T-helper 1 cell (primary cell): ENCODE data around the gene JUNB.

Source experiments
- DNase-seq, 5 donors: peaks; one replicate each; pipeline ENCODE4 v3.0.0-alpha.2; 2012 to 2020
- total RNA-seq, 4 donors: gene quantifications; one replicate each; lab custom pipeline; 2026; lab: John Stamatoyannopoulos, UW

Gene JUNB
- 2,190 to 5,197 (median 2,602) reads per million in 4 donors for total RNA-seq

DNA sequence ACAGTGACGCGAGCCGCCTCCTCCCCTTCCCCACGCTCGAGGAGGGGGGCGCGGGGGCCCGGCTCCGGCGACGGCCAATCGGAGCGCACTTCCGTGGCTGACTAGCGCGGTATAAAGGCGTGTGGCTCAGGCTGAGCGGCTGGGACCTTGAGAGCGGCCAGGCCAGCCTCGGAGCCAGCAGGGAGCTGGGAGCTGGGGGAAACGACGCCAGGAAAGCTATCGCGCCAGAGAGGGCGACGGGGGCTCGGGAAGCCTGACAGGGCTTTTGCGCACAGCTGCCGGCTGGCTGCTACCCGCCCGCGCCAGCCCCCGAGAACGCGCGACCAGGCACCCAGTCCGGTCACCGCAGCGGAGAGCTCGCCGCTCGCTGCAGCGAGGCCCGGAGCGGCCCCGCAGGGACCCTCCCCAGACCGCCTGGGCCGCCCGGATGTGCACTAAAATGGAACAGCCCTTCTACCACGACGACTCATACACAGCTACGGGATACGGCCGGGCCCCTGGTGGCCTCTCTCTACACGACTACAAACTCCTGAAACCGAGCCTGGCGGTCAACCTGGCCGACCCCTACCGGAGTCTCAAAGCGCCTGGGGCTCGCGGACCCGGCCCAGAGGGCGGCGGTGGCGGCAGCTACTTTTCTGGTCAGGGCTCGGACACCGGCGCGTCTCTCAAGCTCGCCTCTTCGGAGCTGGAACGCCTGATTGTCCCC is at the start of gene JUNB:
TSS of gene JUNB (plus strand) at position 142 of the 706 bp plus-strand sequence. CDS start at position 428, 286 bp downstream.
- DNase-seq: peak; percentile 93 to 98 (median 95)

DNA sequence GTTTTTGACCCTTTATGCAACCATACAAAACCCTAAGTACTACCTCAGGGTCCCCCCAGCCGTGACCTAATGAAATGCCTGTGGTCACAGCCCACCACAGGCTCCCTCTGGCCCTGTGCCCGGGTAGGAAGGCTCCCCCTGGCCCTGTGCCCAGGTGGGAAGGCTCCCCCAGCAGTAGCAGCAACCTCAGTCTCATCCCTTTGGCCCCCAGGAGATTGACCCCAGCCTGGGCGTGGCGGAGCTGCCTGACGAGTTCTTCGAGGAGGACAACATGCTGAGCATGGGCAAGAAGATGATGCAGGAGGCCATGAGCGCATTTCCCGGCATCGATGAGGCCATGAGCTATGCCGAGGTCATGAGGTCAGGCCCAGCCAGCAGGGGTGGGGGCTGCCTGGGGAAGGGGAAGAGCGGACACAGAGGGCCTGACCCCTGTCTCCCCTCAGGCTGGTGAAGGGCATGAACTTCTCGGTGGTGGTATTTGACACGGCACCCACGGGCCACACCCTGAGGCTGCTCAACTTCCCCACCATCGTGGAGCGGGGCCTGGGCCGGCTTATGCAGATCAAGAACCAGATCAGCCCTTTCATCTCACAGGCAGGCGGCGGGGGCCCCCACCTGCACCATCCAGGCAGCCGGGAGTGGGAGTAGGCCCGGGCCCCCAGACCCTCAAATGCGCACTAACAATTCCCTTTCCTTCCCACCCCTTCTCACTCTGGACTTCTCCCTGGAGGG is 46.0 kb upstream of the JUNB start:
- no peak for DNase-seq

- no peak for DNase-seq
These were observed 42.8 kb upstream of the JUNB start for GRCh38 chr19:12748489-12748888.

- no peak for DNase-seq
These were observed 41.3 kb upstream of the JUNB start for GRCh38 chr19:12749938-12750521.

DNA sequence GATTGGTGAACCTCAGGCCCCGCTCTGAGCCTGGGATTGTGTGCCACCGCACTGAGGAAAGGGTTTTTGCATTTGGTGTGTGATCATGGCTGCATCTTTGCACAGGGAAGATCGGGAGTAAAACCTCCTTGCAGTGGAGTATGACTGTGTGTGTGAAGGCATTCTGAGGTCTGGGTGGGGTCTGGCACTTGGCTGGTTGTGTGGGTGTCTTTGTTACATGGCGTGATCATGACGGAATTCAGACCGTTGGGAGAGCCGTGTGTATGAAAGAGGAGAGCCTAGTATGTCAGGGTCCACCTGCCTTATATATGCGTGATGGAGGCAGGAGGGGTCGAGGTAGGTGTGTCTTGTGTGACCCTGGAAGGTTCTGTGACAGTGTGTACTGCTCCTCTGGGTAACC is 40.4 kb upstream of the JUNB start:
- no peak for DNase-seq

- DNase-seq: no peak
These were observed 39.7 kb upstream of the JUNB start, which contains the start of gene BEST2 for GRCh38 chr19:12751635-12752034. Gene BEST2 (plus strand): TSS chr19:12751791. CDS start chr19:12752593, 802 bp downstream.

DNA sequence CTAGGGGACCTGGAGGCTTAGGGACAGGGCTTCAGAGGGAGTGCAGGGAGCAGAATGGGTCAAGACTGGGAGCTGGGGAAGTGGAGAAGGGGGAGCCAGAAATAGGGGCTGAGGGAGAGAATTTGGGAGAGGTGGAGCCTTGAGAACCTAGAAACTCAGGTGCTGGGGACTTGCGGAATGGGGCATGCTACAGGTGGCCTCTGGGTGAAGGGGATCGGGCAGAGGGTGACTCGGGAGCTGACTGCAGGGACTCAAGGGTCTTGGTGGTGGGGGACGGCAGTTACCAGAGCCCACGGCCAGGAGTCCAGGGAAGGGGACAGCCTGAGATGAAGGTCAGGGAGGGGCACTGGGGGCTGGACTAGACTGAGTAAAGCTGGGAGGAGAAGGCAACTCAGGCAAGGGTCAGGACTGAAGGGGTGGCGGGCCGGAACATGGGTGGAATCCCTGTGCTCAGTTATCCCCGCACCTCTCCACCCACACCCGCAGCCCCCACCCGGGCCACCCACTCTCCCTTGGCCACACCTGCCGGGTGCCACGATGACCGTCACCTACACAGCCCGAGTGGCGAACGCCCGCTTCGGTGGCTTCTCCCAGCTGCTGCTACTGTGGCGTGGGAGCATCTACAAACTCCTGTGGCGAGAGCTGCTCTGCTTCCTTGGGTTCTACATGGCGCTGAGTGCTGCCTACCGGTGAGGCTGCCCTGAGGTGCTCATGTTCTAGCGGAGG is 39.1 kb upstream of the JUNB start:
- no peak for DNase-seq

DNA sequence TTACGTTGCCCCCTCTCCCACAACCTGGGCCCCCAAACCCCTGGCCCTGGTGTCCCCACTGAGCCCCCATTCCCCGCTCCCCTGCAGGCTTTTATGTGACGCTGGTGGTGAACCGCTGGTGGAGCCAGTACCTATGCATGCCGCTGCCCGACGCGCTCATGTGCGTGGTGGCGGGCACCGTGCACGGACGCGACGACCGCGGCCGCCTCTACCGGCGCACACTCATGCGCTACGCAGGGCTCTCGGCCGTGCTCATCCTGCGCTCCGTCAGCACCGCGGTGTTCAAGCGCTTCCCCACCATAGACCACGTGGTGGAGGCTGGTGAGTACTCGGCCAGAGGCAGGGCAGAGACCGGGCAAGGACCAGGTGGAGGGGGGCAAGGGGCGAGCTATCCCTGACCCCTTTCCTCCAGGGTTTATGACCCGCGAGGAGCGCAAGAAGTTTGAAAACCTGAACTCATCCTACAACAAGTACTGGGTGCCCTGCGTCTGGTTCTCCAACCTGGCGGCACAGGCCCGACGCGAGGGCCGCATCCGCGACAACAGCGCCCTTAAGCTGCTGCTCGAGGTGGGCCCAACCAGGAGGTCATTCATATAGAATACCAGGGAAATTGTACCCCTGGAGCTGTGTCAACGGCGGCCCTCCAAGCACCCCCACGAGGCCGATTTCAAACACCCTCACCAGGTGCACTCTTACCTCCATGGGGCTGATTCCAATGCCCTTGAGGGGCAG is 36.7 kb upstream of the JUNB start:
- DNase-seq: no peak

DNA sequence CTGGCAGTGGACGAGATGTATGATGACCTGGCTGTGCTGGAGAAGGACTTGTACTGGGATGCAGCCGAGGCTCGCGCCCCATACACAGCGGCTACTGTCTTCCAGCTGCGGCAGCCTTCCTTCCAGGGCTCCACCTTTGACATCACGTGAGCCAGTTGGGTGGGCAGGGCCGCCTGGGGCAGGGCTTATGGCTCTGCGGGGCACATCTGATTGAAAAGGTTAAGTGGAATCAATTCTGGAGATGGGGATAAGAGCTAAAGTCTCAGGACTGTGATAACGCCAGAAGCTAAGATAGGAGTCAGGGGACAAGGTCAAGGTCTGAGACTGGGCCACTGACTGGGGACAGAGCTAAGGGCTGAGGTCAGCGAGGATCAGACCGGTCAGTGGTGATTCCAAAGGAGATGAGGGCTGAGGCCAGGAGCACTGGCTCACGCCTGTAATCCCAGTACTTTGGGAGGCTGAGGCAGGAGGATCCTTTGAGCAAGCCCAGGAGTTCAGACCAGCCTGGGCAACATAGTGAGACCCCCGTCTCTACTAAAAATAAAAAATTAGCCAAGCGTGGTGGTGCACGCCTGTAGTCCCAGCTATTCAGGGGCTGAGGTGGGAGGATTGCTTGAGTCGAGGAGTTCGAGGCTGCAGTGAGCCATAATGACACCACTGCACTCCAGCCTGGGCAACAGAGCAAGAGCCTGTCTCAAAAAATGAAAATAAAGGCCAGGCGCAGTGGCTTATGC is 35.0 kb upstream of the JUNB start:
- no peak for DNase-seq

DNA sequence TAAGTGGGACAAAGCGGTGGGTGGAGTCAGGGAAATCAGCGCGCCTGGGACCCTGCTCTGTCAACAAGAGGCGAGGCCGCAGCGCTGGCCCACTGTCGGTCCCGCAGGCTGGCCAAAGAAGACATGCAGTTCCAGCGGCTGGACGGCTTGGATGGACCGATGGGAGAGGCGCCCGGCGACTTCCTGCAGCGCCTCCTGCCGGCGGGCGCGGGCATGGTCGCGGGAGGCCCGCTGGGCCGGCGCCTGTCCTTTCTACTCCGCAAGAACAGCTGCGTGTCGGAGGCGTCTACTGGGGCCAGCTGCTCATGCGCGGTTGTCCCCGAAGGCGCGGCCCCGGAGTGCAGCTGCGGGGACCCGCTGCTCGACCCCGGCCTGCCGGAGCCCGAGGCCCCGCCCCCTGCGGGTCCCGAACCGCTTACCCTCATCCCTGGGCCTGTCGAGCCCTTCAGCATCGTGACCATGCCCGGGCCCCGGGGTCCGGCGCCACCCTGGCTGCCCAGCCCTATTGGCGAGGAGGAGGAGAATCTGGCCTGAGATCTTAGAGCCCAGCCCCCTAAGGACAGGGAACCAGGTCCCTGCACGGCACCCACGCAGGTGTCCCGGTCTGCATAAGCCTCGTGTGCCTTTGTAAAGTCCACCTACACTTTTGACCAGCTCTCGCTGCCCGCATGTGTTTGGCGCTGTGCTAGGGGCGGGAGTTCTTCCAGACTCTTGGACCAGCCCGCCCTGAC is 33.6 kb upstream of the JUNB start:
- peak in 4 of 5 donors; percentile 42 to 63 (median 56) for DNase-seq

DNA sequence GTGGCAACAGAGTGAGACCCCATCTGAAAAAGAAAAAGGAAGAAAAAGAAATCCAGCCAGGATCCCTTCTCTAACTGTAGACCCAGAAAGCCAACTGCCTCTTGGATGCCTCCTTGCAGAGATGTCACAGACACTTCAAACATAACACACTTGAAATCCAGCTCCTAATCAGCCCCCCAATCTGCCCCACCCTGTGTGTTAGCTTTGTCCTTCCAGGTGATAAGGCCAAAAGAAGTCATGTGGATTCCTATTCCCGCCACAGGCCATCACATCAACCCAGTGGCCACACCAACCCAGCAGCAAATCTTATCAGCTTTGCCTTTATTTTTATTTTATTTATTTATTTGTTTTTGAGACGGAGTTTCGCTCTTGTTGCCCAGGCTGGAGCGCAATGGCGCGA is 31.6 kb upstream of the JUNB start:
- DNase-seq: no peak

GRCh38 chr19:12763100-12763499 is 28.2 kb upstream of the JUNB start:
- no peak for DNase-seq

- no peak for DNase-seq
These were observed 26.6 kb upstream of the JUNB start for GRCh38 chr19:12764698-12765097.

- peak; percentile 65 to 80 (median 68) for DNase-seq
These were observed 25.2 kb upstream of the JUNB start for GRCh38 chr19:12766051-12766521.

- no peak for DNase-seq
These were observed 24.1 kb upstream of the JUNB start for GRCh38 chr19:12767150-12767549.

DNA sequence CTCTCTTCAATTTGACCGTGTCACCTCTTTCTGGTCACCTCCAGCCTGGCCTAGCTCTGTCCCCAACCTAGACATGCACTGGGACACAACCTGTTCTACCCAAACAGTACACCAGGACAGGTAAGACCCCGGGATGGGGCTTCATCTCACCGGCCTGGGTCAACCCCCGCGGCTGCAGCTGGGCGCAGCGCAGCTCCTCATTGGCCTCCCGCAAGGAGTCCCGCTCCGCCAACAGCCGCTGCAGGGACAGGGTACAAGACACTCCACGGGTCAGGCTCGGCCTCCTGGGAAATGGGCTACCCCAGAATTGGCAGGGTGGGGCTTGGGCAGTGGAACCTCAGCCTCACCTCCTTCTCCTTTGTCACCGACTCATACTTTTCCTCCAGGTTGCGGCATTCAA is 23.6 kb upstream of the JUNB start:
- DNase-seq: no peak

DNA sequence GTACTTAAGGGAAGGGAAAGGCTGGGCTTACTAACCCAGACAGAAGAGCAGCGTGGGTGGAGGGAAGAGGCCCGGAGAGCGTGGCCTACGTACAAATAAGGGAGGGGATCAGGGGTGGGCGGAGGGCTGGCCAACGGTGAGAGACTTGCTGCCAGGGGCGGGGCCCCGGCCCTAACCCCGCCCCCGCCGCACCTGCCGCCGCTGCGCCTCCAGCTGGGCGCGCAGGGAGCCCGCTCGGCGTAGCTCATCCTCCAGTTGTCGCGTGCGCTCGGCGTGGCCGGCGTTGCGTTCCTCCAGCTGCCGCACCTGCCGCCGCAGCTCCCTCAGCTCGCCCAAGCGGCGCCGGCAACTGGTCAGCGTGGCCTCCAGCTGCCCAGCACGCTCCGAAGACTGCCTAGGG is 21.6 kb upstream of the JUNB start:
- peak in 4 of 5 donors; percentile 53 to 71 (median 64) for DNase-seq

DNA sequence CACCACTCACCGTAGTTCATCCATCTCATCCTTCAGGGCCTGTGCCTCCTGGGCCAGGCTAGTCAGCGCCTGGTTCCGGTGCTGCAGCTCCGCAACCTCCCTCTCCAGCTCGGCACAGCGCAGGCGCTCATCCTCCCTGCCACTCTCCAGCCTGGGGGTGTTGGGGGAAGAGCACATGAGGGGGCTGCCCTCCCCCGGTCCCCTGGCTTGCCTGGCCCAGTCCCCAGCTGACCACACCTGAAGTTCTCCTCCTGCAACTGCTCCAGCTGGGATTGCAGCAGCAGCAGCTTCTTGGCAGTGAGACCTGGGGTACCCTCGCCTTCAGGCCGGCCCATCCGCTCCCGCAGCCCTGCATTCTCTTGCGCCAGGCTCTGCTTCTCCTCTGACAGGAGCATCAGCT is 20.4 kb upstream of the JUNB start:
- DNase-seq: no peak

- no peak for DNase-seq
These were observed 19.0 kb upstream of the JUNB start for GRCh38 chr19:12772323-12772722.

- DNase-seq: no peak
These were observed 17.7 kb upstream of the JUNB start for GRCh38 chr19:12773571-12773970.
